T-helper 17 cell (primary cell): ENCODE data around the gene GALNTL6. TPM values are rescaled to one million over a fixed set of nuclear protein-coding genes. Genes with fewer than 3 reads are reported as not detected.

Experiments
- ATAC-seq: fragments of 150-1000 bp; cut with Tn5 transposase; 2 replicates; pipeline ENCODE4 v1.10.0; 2021; ENCODE audit warnings: mild to moderate bottlenecking, moderate library complexity
- DNase-seq, 3 donors: peaks; one replicate each; pipeline versions ENCODE4 v3.0.0 to v3.0.0-alpha.2; 2020 to 2021
- H3K9me3 ChIP-seq: one replicate; pipeline ENCODE4 v1.7.0; 2013; ENCODE audit warnings: low read length, mild to moderate bottlenecking; ENCODE audit not compliant: control insufficient read depth, poor library complexity, severe bottlenecking
- H3K27ac Mint-ChIP-seq: one replicate; pipeline ENCODE4 v1.8.0; 2022; ENCODE audit warnings: mild to moderate bottlenecking, moderate library complexity, mixed read lengths
- H3K27me3 Mint-ChIP-seq: one replicate; pipeline ENCODE4 v1.8.0; 2022; ENCODE audit warnings: mixed read lengths
- H3K36me3 Mint-ChIP-seq: one replicate; pipeline ENCODE4 v1.8.0; 2022; ENCODE audit warnings: low read depth, mixed read lengths
- H3K4me1 Mint-ChIP-seq: one replicate; pipeline ENCODE4 v1.8.0; 2022; ENCODE audit warnings: mild to moderate bottlenecking, mixed read lengths
- H3K4me3 Mint-ChIP-seq: one replicate; pipeline ENCODE4 v1.8.0; 2022; ENCODE audit warnings: mild to moderate bottlenecking, moderate library complexity, mixed read lengths
- total RNA-seq, 4 donors: library from RNA in 2 of 4; stranded (reverse) in 2 of 4; gene quantifications; one replicate each; pipeline ENCODE4 v1.2.3 and lab custom pipeline; 2022 to 2026

GALNTL6 gene
- total RNA-seq, 2 donors from 2014 or later = not detected

- Mint-ChIP-seq H3K27me3 (no peaks in the 10 kb centered on the region), H3K36me3 (no peaks in the 10 kb centered on the region), H3K4me1 (no peaks in the 10 kb centered on the region), H3K4me3 (no peak overlapping the region), H3K27ac (no peak overlapping the region)
- ATAC-seq = no peak
- no peaks in the 10 kb centered on the region for H3K9me3 ChIP-seq
- DNase-seq = no peak
These were observed 166.3 kb downstream of the GALNTL6 start for GRCh38 chr4:171979461-171979860.

DNA sequence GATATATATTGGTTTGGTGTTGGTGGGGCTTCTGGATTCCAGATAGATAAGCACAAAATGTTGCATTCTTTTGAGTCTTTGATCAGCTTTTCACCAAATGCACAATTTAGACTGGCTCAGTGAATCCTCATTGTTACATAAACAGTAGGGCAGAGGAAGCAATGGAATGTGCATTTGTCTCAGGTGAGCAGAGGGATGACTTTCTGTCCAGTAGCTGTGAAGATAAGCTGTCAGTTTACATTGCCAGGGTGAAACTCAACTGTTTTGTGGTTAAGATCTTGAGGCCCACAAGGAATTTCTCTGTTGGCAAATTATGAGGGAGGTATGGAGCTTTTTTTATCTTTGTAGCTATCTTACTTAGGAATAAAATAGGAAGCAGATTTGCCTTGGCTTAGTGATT, 168.0 kb downstream of the GALNTL6 start:
- no peak overlapping the region for H3K27ac Mint-ChIP-seq
- ATAC-seq = no peak
- H3K4me1 Mint-ChIP-seq = no peaks in the 10 kb centered on the region
- H3K27me3 Mint-ChIP-seq = no peaks in the 10 kb centered on the region
- DNase-seq = no peak
- H3K36me3 Mint-ChIP-seq = no peaks in the 10 kb centered on the region
- no peaks in the 10 kb centered on the region for H3K9me3 ChIP-seq
- H3K4me3 Mint-ChIP-seq = no peak overlapping the region

DNA sequence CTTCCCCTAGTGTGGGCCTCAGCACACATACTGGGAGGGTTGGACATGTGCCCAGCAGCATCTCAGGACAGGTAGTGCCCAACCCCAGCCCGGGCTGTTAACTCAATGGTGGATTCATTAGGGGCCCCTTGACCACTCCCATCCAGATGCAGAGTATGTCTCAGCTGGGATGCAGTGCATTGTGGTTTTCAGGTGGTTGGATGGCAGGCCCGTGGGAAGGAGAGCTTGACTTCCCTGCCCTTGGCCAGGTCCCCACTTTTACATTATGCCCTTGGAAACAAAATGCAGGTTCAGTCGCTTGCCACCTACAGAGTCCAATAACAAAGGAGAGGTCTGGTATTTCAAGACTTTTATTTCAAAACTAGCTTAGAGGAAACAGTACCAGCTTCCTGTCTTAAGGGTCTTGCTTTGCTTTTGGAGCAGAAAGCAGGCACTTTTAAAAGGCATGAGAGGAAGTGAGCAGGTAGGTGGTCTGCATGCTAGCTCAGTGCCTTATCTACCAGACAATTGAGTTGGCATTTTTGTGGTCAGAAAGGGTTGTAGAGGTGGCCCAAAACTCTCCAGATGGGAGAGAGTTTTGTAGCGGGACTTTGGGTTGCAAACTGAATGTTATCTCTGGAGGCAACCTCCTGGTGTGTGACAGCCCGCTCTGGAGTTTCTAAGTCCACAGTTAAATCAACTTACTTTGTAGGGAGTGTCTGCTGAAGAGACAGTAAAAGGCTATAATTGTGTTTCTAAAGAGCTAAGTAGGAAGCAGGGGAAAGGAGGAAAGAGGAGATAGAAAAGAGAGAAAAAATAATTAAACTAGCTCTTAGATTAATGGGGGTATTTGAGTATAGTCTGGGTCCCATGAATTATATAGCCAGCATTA, 171.0 kb downstream of the GALNTL6 start:
- no peak overlapping the region for H3K4me3 Mint-ChIP-seq

GRCh38 chr4:171985129-171985528, 171.9 kb downstream of the GALNTL6 start:
- Mint-ChIP-seq H3K27me3 (no peaks in the 10 kb centered on the region), H3K4me3 (no peak overlapping the region), H3K4me1 (no peaks in the 10 kb centered on the region), H3K36me3 (no peaks in the 10 kb centered on the region), H3K27ac (no peak overlapping the region)
- DNase-seq (no peak), ATAC-seq (no peak)
- no peaks in the 10 kb centered on the region for H3K9me3 ChIP-seq

More for the DNA sequence above, 171.0 kb downstream of the GALNTL6 start:
- no peaks in the 10 kb centered on the region for H3K4me1 Mint-ChIP-seq
- no peak overlapping the region for H3K27ac Mint-ChIP-seq
- H3K36me3 Mint-ChIP-seq = no peaks in the 10 kb centered on the region
- DNase-seq (no peak), ATAC-seq (no peak)
- H3K9me3 ChIP-seq = no peaks in the 10 kb centered on the region
- H3K27me3 Mint-ChIP-seq = no peaks in the 10 kb centered on the region

GRCh38 chr4:171993247-171993646, 180.0 kb downstream of the GALNTL6 start:
- no peak for ATAC-seq
- H3K27me3 Mint-ChIP-seq = no peaks in the 10 kb centered on the region

GRCh38 chr4:172007889-172008288, 194.7 kb downstream of the GALNTL6 start:
- H3K9me3 ChIP-seq = no peaks in the 10 kb centered on the region
- DNase-seq (no peak), ATAC-seq (no peak)
- Mint-ChIP-seq H3K4me3 (no peak overlapping the region), H3K4me1 (no peaks in the 10 kb centered on the region), H3K27me3 (no peaks in the 10 kb centered on the region), H3K27ac (no peak overlapping the region), H3K36me3 (no peaks in the 10 kb centered on the region)

More at GRCh38 chr4:171993247-171993646, 180.0 kb downstream of the GALNTL6 start:
- Mint-ChIP-seq H3K36me3 (no peaks in the 10 kb centered on the region), H3K4me3 (no peak overlapping the region), H3K27ac (no peak overlapping the region), H3K4me1 (no peaks in the 10 kb centered on the region)
- DNase-seq = no peak
- no peaks in the 10 kb centered on the region for H3K9me3 ChIP-seq

DNA sequence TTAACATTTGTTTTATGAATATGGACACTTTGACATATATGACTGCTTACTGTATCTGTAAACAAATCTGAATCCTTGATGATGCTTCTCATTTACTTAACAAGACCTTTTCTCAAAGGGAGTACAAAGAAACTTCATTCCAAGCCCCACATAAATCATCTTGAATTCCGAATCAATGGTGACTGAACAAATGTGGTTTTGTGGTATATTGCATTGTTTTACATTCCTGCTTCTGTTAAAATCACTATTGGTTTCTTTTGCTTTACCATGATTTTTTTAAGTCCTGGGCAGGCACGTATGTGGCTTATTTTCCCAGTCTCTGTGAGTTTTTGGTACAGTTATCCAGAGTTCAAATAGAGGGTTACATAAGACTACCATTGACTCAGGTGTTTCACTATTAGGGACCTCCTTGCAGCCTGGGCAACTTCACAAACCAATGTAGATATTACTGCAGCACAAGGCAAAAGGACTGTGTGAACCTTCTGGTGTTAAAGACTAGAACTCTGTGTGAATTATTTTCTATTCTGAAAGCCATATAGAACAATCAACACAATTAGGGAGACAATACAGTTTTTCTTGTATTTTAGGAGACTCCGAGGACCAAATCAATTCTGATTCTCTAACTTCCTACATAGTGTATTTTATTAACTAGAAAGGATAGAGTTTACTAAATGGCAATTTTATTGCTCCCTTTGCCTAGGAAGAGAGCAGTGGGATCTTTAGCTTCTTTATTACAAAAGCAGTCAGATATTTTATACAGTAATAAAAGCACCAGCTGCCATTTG, 196.4 kb downstream of the GALNTL6 start:
- H3K27me3 Mint-ChIP-seq = no peaks in the 10 kb centered on the region
- no peak overlapping the region for H3K4me3 Mint-ChIP-seq
- no peak for DNase-seq
- no peaks in the 10 kb centered on the region for H3K36me3 Mint-ChIP-seq
- H3K4me1 Mint-ChIP-seq = no peaks in the 10 kb centered on the region
- H3K27ac Mint-ChIP-seq = no peak overlapping the region
- no peaks in the 10 kb centered on the region for H3K9me3 ChIP-seq
- ATAC-seq = no peak

DNA sequence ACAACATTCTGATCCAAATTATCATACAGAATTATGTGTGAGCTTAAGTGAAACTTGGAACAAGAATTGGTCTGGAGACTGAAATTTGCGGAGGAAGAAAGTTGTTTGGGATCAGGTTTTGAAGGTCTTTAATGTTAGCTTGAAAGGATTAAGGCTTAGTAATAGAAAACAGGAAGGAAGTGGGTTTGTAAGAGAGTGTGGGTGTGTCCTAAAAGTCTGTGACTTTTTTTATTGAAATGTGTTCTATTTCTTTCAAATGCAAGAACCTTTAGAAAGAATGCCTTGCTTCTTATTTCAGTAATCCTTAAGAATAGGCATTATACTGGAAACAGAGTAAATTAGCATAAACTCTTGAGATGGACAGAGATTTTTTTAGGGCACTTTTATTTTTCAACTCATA, 198.0 kb downstream of the GALNTL6 start:
- H3K27me3 Mint-ChIP-seq = no peaks in the 10 kb centered on the region
- H3K27ac Mint-ChIP-seq = no peak overlapping the region
- DNase-seq = no peak
- H3K4me1 Mint-ChIP-seq = no peaks in the 10 kb centered on the region
- H3K4me3 Mint-ChIP-seq = no peak overlapping the region
- H3K36me3 Mint-ChIP-seq = no peaks in the 10 kb centered on the region
- H3K9me3 ChIP-seq = no peaks in the 10 kb centered on the region
- no peak for ATAC-seq

DNA sequence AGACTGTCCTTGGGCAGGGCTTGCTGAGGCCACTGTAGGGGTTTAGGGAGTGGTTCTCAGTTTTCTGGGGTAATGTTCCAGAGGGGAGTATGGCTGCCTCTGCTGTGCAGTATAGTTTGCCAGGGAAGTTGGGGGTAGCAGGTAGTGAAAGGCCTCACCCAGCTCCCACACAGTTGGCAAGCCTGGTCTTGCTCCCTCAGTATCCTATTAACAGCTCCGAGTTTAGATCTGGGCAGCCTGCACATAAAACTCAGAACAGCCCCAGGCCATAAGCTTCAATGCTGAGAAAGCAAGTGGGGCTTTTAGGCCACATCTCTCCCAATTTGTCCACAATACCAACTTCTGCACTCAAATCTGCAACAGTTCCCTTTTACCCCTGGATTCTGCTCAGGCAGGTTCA, 205.2 kb downstream of the GALNTL6 start:
- no peak overlapping the region for H3K4me3 Mint-ChIP-seq
- H3K27ac Mint-ChIP-seq = no peak overlapping the region
- H3K27me3 Mint-ChIP-seq = no peaks in the 10 kb centered on the region
- DNase-seq (no peak), ATAC-seq (no peak)
- no peaks in the 10 kb centered on the region for H3K9me3 ChIP-seq
- no peaks in the 10 kb centered on the region for H3K4me1 Mint-ChIP-seq
- H3K36me3 Mint-ChIP-seq = no peaks in the 10 kb centered on the region

DNA sequence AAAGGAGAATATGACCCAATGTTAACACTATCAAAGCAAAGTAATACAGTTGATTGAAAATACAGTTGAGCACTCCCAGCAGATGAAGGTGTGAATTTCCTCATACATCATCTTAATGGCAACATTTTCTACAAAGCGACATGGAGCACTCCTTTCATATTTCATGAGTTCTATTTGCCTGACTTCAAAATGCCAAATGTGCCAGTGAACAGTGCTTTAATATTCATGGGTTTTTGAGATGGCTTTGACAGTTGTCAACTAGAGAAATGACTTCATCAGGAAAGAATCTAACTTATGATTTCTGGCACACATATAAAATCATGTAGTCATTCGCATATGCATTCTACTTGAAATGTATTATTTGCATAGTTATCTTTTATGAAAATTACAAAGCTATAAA, 222.4 kb downstream of the GALNTL6 start:
- no peak for DNase-seq
- H3K4me1 Mint-ChIP-seq = no peaks in the 10 kb centered on the region
- ATAC-seq = no peak
- no peaks in the 10 kb centered on the region for H3K36me3 Mint-ChIP-seq
- no peak overlapping the region for H3K27ac Mint-ChIP-seq
- no peaks in the 10 kb centered on the region for H3K27me3 Mint-ChIP-seq
- no peaks in the 10 kb centered on the region for H3K9me3 ChIP-seq
- no peak overlapping the region for H3K4me3 Mint-ChIP-seq

DNA sequence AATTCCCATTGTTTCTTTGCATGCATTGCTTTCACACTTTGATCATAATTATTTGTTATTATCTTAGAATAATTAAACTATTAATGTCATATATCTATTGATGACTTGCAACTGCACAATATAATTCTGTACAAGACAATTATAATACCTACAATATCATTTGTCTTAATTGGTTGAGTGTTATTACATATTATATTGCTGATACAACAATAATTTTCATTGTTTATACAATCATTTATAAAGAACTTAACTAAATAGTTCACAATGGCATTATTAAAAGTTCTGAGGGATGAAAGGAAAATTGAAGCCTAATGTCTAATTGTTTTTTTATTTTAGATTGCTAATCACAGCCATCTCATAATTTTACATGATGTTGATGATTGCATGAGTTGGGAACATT, 227.6 kb downstream of the GALNTL6 start:
- H3K4me1 Mint-ChIP-seq = no peaks in the 10 kb centered on the region
- H3K27ac Mint-ChIP-seq = no peak overlapping the region
- no peak overlapping the region for H3K4me3 Mint-ChIP-seq
- H3K36me3 Mint-ChIP-seq = no peaks in the 10 kb centered on the region
- DNase-seq = no peak
- no peaks in the 10 kb centered on the region for H3K9me3 ChIP-seq
- no peaks in the 10 kb centered on the region for H3K27me3 Mint-ChIP-seq
- no peak for ATAC-seq

GRCh38 chr4:172042714-172043114, 229.5 kb downstream of the GALNTL6 start:
- Mint-ChIP-seq H3K27me3 (no peaks in the 10 kb centered on the region), H3K4me3 (no peak overlapping the region), H3K4me1 (no peaks in the 10 kb centered on the region), H3K27ac (peak overlapping the region; percentile 47), H3K36me3 (no peaks in the 10 kb centered on the region)
- no peak for DNase-seq
- no peak for ATAC-seq
- H3K9me3 ChIP-seq = no peaks in the 10 kb centered on the region

- H3K4me1 Mint-ChIP-seq = no peaks in the 10 kb centered on the region
- ATAC-seq (no peak), DNase-seq (no peak)
- H3K36me3 Mint-ChIP-seq = no peaks in the 10 kb centered on the region
- H3K27ac Mint-ChIP-seq = no peak overlapping the region
- no peak overlapping the region for H3K4me3 Mint-ChIP-seq
- no peaks in the 10 kb centered on the region for H3K27me3 Mint-ChIP-seq
- H3K9me3 ChIP-seq = no peaks in the 10 kb centered on the region
These were observed 232.8 kb downstream of the GALNTL6 start for GRCh38 chr4:172045981-172046380.
